Caco-2 (cell line): Measurements from ENCODE around the gene SPPL2B. TPM values are rescaled to one million over a fixed set of nuclear protein-coding genes. Genes with fewer than 3 reads are reported as not detected.
A peak's percentile ranks its signal among the peaks of the same experiment; 100 is the strongest.

ENCODE experiments used
- BruUV-seq: library from RNA; stranded (reverse); fragments of 400-500 nt; replicated peaks from 2 replicates; lab custom pipeline; 2021; lab: Mats Ljungman, UMichigan
- CTCF ChIA-PET: fragments of 300-600 bp; sonication (Branson Sonifier 250); formaldehyde crosslinking; loops from one replicate; lab custom pipeline; 2022; ENCODE audit warnings: antibody characterized with exemption; lab: Charles Lee
- POLR2A ChIA-PET: fragments of 300-600 bp; sonication (Branson Sonifier 250); formaldehyde crosslinking; loops from one replicate; lab custom pipeline; 2022; ENCODE audit warnings: antibody characterized with exemption; lab: Charles Lee
- DNase-seq, 2 experiments: peaks; one replicate each; pipeline versions ENCODE4 v3.0.0 to v3.0.0-alpha.2; 2020 to 2022
- H3K27me3 ChIP-seq: replicated peaks from 2 replicates; pipeline ENCODE4 v1.6.0; 2011; ENCODE audit warnings: low read length; ENCODE audit not compliant: control insufficient read depth, insufficient read depth
- H3K36me3 ChIP-seq: 2 replicates; pipeline ENCODE4 v1.5.1; 2011; ENCODE audit warnings: low read length; ENCODE audit not compliant: control insufficient read depth, insufficient read depth
- H3K4me1 ChIP-seq: fragments of 250-450 bp; sonication (Bioruptor Pico); 2 replicates; pipeline ENCODE4 v1.5.1; 2020; ENCODE audit warnings: mild to moderate bottlenecking
- H3K4me3 ChIP-seq: 2 replicates; pipeline ENCODE4 v1.5.1; 2011; ENCODE audit warnings: low read depth, mild to moderate bottlenecking, control low read depth, low read length
- H3K9me3 ChIP-seq: fragments of 250-450 bp; sonication (Bioruptor Pico); 2 replicates; pipeline ENCODE4 v1.5.1; 2020; ENCODE audit warnings: mild to moderate bottlenecking, moderate library complexity
- H3K27ac Mint-ChIP-seq: one replicate; pipeline ENCODE4 v1.8.0; 2022; ENCODE audit warnings: mixed read lengths; ENCODE audit not compliant: unreplicated experiment
- H3K27me3 Mint-ChIP-seq: one replicate; pipeline ENCODE4 v1.8.0; 2022; ENCODE audit warnings: mixed read lengths; ENCODE audit not compliant: insufficient read depth, unreplicated experiment
- H3K36me3 Mint-ChIP-seq: one replicate; pipeline ENCODE4 v1.8.0; 2022; ENCODE audit warnings: mild to moderate bottlenecking, mixed read lengths; ENCODE audit not compliant: insufficient read depth, unreplicated experiment
- H3K4me1 Mint-ChIP-seq: one replicate; pipeline ENCODE4 v1.8.0; 2022; ENCODE audit warnings: low read depth, mixed read lengths; ENCODE audit not compliant: unreplicated experiment
- H3K4me3 Mint-ChIP-seq: one replicate; pipeline ENCODE4 v1.8.0; 2022; ENCODE audit warnings: mild to moderate bottlenecking, moderate library complexity, mixed read lengths; ENCODE audit not compliant: unreplicated experiment
- H3K9me3 Mint-ChIP-seq: one replicate; pipeline ENCODE4 v1.8.0; 2022; ENCODE audit warnings: mixed read lengths; ENCODE audit not compliant: unreplicated experiment
- CTCF ChIP-seq, 2 experiments: fragments of 200-600 bp in 1 of 2; IDR thresholded peaks; 1 replicate in 1 of 2; 2 replicates in 1 of 2; pipeline versions ENCODE4 v1.5.1 to v1.8.0; 2011 to 2022; ENCODE audit warnings: antibody characterized with exemption in 1 of 2, control low read depth in 1 of 2, inconsistent platforms in 1 of 2, low read depth in 1 of 2, low read length in 1 of 2, mild to moderate bottlenecking in 1 of 2, moderate library complexity in 1 of 2; ENCODE audit not compliant: insufficient read depth in 1 of 2, severe bottlenecking in 1 of 2, unreplicated experiment in 1 of 2
- intact Hi-C: fragments of 100-400 bp; cut with micrococcal nuclease; formaldehyde crosslinking; loops from one replicate; pipeline ENCODE4 v1.10.0; 2022; ENCODE audit not compliant: unreplicated experiment
- total RNA-seq: library from RNA; stranded (reverse); gene quantifications from 2 replicates; pipeline ENCODE4 v1.2.3, GENCODE V29; 2022

SPPL2B gene
- total RNA-seq, 1 experiment from 2014 or later = 92.3 TPM

- Mint-ChIP-seq H3K27ac (peak overlapping the region; percentile 94), H3K9me3 (no peaks in the 10 kb centered on the region), H3K36me3 (peaks cover 57% of the 10 kb centered on the region), H3K27me3 (no peaks in the 10 kb centered on the region), H3K4me3 (peak overlapping the region; percentile 87), H3K4me1 (peaks cover 24% of the 10 kb centered on the region)
- Histone ChIP-seq H3K27me3 (no peaks in the 10 kb centered on the region), H3K9me3 (no peaks in the 10 kb centered on the region), H3K4me3 (peak overlapping the region; percentile 95), H3K4me1 (peaks cover 31% of the 10 kb centered on the region), H3K36me3 (peaks cover 1% of the 10 kb centered on the region; the same call in 1 of the 2 replicates)
- no peak for DNase-seq
- ChIA-PET CTCF (no interaction called here), POLR2A (interaction anchor here (0.5 to 1.6 kb wide), 5 partner anchors 9 to 273 kb away, joined by 3 to 5 read pairs (median 4); partner anchors contain the start of genes GADD45B and PLEKHJ1)
- intact Hi-C loops = no loop called here
- TF ChIP-seq CTCF (IDR thresholded peaks at IDR 0.05; ENCODE audit: insufficient read depth in 1 of 2, low read depth in 1 of 2, low read length in 1 of 2, severe bottlenecking in 1 of 2, unreplicated experiment in 1 of 2) = no peak
- BruUV-seq = TSS peak; percentile 64
Observed at GRCh38 chr19:2327773-2328400, 597 bp upstream of the SPPL2B start.

GRCh38 chr19:2329149-2329478, 630 bp downstream of the SPPL2B start:
- intact Hi-C loops = no loop called here
- peaks cover 58% of the 10 kb centered on the region for H3K36me3 Mint-ChIP-seq
- H3K36me3 ChIP-seq = peaks cover 3% of the 10 kb centered on the region
- no peaks in the 10 kb centered on the region for H3K9me3 ChIP-seq
- BruUV-seq = TSS peak; percentile 43
- H3K9me3 Mint-ChIP-seq = no peaks in the 10 kb centered on the region
- peaks cover 31% of the 10 kb centered on the region for H3K4me1 ChIP-seq
- ChIA-PET CTCF (no interaction called here), POLR2A (no interaction called here)
- H3K27me3 ChIP-seq = no peaks in the 10 kb centered on the region
- peak overlapping the region; percentile 94 for H3K27ac Mint-ChIP-seq
- H3K4me3 Mint-ChIP-seq = peak overlapping the region; percentile 87
- H3K4me1 Mint-ChIP-seq = peaks cover 30% of the 10 kb centered on the region
- no peak for TF ChIP-seq CTCF (IDR thresholded peaks at IDR 0.05; ENCODE audit: insufficient read depth in 1 of 2, low read depth in 1 of 2, low read length in 1 of 2, severe bottlenecking in 1 of 2, unreplicated experiment in 1 of 2)
- H3K27me3 Mint-ChIP-seq = no peaks in the 10 kb centered on the region
- H3K4me3 ChIP-seq = peak overlapping the region; percentile 95
- DNase-seq = no peak

GRCh38 chr19:2329501-2329916, 1.0 kb downstream of the SPPL2B start:
- Mint-ChIP-seq H3K27ac (peak overlapping the region; percentile 94), H3K4me3 (peak overlapping the region; percentile 87), H3K27me3 (no peaks in the 10 kb centered on the region), H3K4me1 (peaks cover 30% of the 10 kb centered on the region), H3K36me3 (peaks cover 58% of the 10 kb centered on the region), H3K9me3 (no peaks in the 10 kb centered on the region)
- H3K36me3 ChIP-seq = peaks cover 5% of the 10 kb centered on the region
- CTCF ChIA-PET = interaction anchor here (0.6 to 1.1 kb wide), 2 partner anchors 63 to 855 kb away, joined by 3 to 4 read pairs; no protein-coding TSS in a partner anchor
- no peak for DNase-seq
- H3K9me3 ChIP-seq = no peaks in the 10 kb centered on the region
- POLR2A ChIA-PET = no interaction called here
- no peaks in the 10 kb centered on the region for H3K27me3 ChIP-seq
- no TSS peak for BruUV-seq
- peak overlapping the region; percentile 95 for H3K4me3 ChIP-seq
- intact Hi-C loops = no loop called here
- peaks cover 31% of the 10 kb centered on the region for H3K4me1 ChIP-seq
- no peak for TF ChIP-seq CTCF (IDR thresholded peaks at IDR 0.05; ENCODE audit: insufficient read depth in 1 of 2, low read depth in 1 of 2, low read length in 1 of 2, severe bottlenecking in 1 of 2, unreplicated experiment in 1 of 2)
